NCI-H345 treated with DMSO at 0.1 percent for 48 hours (cell line): ENCODE measurements around the gene FRG2B.
"Not testable (repeated sequence)": the region's sequence is repeated elsewhere in the genome, so short reads cannot be mapped to it uniquely, and the experiment has no call there.

Source experiments
- DNase-seq: peaks from one replicate; lab custom pipeline; 2025; ENCODE audit not compliant: unreplicated experiment; lab: John Stamatoyannopoulos, UW

FRG2B gene

DNA sequence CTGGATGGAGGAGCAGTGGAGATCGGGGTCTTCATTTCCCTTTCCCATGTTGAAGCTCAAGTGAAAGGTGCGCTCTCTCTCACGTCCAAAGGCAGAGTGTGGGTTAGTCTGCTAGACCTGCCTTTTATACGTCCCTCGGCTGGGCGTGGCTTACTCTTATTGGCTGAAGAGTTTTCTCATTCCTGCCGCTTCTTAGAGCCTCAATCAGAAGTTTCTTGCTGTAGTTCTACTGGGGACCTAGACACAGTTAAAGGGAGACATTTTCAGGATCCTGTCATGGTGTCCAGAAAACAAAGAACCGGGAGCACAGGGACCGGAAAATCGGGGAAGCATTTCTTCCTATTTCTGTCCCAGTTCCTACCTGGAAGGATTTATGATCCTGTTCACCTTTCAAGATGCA is at the start of gene FRG2B:
Gene FRG2B (minus strand): TSS at position 101 of the 400 bp plus-strand sequence. CDS start 53 bp downstream, at position 48.
- not testable (repeated sequence) for DNase-seq

- DNase-seq, result not testable (repeated sequence)
These were observed 40.9 kb upstream of the FRG2B start for GRCh38 chr10:133667446-133667845.

- DNase-seq, result not testable (repeated sequence)
These were observed 37.1 kb upstream of the FRG2B start for GRCh38 chr10:133663544-133664160.

DNA sequence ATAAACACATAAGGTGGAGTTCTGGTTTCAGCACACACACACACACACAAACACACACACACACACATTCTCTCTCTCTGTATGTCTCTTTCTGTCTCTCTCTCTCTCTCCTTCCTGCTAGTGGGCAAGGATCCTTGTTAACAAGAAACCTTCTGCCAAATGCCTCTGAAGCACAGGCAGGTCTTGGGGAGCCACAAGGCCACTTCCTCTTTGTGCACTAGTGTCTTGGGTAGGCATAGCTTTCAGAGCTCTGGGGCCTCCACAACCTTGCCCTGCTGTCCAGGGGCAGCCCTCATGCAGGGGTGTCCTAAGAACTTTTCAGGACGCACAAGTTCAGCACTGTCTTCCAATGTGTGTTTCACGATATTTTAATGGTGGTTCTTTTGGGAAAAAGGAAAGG is 34.5 kb upstream of the FRG2B start:
- DNase-seq, result not testable (repeated sequence)

- DNase-seq, result not testable (repeated sequence)
These were observed 33.9 kb upstream of the FRG2B start for GRCh38 chr10:133660516-133660915.

- not testable (repeated sequence) for DNase-seq
These were observed 30.7 kb upstream of the FRG2B start for GRCh38 chr10:133657276-133657675.

GRCh38 chr10:133648872-133649455 is 22.4 kb upstream of the FRG2B start:
- DNase-seq, result not testable (repeated sequence)

DNA sequence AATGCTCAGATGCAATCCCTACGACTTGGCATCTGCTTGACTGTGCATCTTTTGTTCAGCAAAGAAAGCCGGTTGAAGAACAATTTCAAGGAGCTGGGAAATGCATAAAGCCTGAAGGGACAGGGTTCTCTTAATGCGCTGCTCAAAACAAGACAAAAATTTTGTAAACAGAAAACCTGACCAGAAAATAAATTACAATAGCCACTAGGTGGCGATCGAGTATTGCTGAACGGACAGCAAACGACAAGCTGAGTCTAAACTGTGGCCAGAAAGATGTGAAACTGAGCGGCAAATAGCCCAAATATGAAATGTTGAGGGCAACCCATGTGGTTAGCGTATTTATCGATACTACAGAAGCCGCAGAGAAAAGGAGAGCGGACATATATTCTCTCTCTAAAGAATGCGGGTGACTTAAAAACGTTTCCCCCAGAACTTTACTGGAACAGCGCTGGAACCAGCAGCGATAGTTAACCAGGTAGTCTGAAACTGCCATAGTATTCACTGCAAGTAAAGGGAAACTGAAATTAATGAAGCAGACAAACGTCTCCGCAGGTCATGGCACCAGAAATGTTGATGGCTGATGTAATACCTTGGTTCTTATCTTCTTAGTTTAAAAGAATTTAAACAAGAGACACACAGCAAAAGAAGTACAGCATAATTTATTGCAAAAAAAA is 20.6 kb upstream of the FRG2B start:
- DNase-seq, result not testable (repeated sequence)

- DNase-seq, result not testable (repeated sequence)
These were observed 11.2 kb upstream of the FRG2B start for GRCh38 chr10:133637846-133638235.

GRCh38 chr10:133637202-133637845 is 10.7 kb upstream of the FRG2B start:
- DNase-seq, result not testable (repeated sequence)

- DNase-seq, result not testable (repeated sequence)
These were observed 4.2 kb upstream of the FRG2B start for GRCh38 chr10:133630723-133631249.

- not testable (repeated sequence) for DNase-seq
These were observed 4.1 kb downstream of the FRG2B start for GRCh38 chr10:133622544-133622943.

- no peak for DNase-seq
These were observed 7.7 kb downstream of the FRG2B start for GRCh38 chr10:133618851-133619250.

- no peak for DNase-seq
These were observed 9.4 kb downstream of the FRG2B start for GRCh38 chr10:133617196-133617595.

DNA sequence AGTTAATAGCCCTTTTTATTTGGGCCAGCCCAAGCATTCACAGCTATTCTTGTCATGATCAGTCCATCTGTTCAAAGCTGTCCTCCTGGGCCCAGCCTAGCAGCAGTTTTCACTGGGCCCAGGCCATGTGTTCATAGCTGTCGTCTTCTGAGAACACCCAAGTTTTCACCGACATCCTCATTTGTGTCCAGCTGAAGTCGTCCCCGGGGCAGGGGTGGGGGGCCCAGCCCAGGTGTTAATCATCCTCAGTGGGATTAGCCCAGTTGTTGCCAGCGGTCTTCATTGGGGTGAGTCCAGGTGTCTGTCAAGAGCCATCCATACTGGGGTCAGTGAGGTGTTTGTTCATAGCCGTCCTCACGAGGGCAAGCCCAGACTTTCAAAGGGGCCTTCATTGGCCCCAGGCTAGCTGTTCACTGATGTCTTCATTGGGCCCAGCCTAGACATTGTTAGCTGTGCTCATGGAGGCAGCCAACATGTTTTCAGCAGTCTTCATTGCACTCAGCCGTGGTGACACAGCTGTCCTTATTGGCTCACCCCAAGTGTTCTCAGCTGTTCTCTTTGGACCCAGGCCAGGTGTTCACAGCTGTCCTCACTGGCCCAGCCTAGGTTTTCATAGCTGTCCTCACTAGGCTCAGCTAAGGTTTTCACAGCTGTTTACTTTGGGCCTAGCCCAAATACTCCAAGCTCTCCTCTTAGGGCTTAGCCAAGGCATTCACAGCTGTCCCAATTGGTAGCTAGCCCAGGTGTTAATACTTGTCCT is 10.0 kb downstream of the FRG2B start:
- no peak for DNase-seq

- DNase-seq, result no peak
These were observed 11.6 kb downstream of the FRG2B start for GRCh38 chr10:133614830-133615580.

GRCh38 chr10:133613699-133614098 is 12.9 kb downstream of the FRG2B start:
- no peak for DNase-seq

DNA sequence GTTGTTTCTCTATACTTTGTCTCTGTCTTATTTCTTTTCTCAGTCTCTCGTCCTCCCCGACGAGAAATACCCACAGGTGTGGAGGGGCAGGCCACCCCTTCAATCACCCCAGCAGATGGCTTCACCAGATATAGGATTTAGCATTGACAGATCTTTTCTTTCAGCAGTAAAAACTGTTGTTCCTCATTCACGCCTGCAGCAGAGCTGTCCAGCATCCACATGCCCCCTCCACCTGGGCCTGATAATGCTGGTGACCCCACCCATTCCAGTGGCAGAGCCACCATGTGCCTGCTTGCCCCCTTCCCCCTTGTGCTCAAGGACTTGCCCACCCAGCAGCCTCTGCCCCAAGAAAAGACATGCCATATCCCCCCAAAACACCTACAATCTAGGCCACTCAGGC is 15.5 kb downstream of the FRG2B start:
- no peak for DNase-seq

- DNase-seq, result no peak
These were observed 17.7 kb downstream of the FRG2B start for GRCh38 chr10:133608855-133609254.

GRCh38 chr10:133603434-133603833 is 23.2 kb downstream of the FRG2B start:
- not testable (repeated sequence) for DNase-seq
